ENCODE measurements around the gene NF2.

GRCh38 chr22:29630987-29631386 lies 27.6 kb downstream of the NF2 start:
- TF ChIP-seq CTCF (conservative IDR thresholded peaks at IDR 0.05; ENCODE audit: low read depth, low read length) (no peak), EZH2 (IDR thresholded peaks at IDR 0.05; ENCODE audit: low read length, unreplicated experiment) (no peak)
